SH-SY5Y (cell line): Measurements from ENCODE around the gene DYNC1I2.

Experiments
- GATA2 ChIP-seq: IDR thresholded peaks from 2 replicates; pipeline ENCODE4 v1.6.1; 2011; ENCODE audit warnings: mild to moderate bottlenecking, low read depth, low read length
- GATA3 ChIP-seq: IDR thresholded peaks from 2 replicates; pipeline ENCODE4 v1.6.1; 2011; ENCODE audit warnings: low read depth, mild to moderate bottlenecking, low read length, moderate library complexity

The DYNC1I2 gene

DNA sequence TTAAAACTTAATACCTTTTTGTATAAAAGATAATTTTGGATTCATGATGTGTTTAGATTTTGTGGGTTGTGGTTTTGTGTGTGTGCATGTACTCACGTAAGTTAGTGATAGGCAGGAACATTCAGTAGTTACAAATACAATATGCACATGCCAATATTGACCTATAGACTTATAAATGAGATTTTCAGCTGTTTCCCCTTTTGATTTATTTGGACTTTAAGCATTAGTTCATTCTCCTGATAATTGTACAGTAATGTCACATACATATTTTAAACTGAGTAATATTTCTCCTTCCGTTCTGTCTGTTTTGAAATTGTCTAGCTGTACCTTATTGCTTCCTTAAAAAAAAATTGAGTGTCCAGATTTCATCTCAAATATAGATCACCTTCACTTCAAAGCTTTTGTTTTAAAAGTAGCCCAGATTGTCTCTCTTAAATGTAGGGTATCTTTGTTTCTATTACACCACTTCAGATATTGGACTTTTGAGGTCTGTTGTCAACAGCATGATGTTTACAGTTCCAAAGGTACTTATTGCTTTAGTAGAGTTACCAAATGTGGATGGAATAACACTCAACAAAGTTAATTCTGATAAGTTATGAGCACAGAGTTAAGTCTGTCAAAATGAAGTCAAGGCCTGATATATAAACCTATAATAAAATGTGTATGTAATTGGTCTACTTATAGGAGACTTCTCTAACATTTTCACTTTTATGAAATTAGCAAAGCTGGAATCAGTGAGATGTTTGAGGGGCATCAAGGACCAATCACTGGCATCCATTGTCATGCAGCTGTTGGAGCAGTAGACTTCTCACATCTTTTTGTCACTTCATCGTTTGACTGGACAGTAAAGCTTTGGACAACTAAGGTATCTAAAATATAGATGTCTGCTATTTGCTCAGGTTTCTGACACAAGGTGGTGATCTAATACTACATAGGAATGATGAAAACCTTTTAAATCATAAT, 42.0 kb downstream of the DYNC1I2 start:
- TF ChIP-seq GATA2 = no peak
- TF ChIP-seq GATA3 = no peak

DNA sequence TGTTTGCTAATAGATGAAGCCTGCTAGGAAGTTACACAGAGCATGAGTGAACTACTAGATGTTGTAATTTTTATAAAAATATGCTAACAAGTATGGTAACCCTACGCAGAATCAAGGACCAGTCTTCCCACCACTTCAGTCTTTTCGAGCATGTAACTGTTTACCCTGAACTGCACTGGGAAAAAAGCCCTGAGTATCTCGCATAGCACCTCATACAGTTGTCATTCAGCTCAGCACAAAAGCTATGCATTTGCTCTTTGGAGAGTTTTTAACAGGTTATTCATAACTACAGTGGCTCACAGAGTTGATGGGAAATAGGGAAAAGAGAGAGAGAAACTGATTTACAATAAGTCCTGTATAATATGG, 42.7 kb downstream of the DYNC1I2 start:
- TF ChIP-seq GATA2 (no peak), GATA3 (no peak)

DNA sequence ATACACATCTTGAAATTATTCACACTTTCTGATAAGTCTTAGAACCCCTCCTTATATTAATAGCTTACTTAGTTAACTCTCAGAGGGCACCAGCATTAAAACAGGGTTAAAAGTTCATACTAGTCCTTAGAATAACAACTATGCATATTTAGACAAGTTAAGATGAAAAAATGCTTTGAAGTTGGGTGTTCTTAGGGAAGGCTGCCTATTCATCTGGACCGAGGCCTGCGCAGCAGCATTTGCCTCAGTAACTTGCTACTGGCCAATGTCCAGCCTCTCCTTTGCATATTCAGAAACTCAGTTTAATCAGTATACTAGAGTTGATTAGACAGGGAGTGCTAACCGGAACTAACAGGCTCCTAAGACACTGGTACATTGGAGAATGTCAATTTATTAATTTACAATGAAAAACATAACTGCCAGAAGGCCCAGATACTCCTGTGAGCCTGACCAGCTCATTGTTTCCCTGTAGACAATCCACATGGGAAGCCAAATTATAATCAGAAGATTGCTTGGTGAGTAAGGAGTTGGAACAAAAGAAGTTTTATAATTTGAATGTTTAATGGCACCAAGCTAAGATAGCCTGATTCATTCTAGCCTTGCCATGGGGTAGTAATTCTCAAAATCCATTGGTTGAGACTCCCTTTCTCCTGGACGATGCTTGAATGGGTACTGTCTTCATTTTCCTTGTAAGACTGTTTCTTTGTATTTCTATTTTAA, 48.9 kb downstream of the DYNC1I2 start:
- no peak for TF ChIP-seq GATA3
- no peak for TF ChIP-seq GATA2

DNA sequence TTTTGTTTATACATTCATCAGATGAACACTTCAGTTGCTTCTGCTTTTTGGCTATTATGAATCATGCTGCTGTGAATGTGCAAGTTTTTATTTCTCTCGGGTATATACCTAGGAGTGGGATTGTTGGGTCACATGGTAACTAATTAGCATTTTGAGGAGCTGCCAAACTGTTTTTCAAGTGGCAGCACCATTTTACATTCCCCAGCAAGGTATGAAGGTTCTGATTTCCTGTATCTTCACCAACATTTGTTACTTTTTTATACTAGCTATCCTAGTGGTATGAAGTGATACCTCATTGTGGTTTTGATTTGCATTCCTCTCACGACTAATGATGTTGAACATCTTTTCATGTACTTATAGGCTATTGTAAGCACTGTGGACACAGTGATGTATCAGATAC, 53.9 kb downstream of the DYNC1I2 start:
- no peak for TF ChIP-seq GATA3
- no peak for TF ChIP-seq GATA2

DNA sequence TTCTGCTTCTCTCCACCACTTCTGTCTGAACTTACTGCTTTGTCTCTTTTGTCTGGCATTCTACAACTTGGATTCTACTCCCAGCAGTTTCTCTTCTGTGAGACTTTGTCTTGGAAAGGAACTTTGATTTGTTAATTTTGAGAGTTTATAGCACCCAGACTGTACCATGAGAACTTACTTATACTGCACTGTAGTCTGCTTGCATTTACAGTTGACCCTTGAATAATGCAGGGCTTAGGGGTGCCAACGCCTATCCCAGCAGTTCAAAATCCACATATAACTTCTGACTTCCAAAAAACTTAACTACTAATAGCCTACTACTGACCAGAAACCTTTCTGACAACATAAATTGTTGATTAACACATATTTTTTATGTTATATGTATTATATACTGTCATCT, 55.5 kb downstream of the DYNC1I2 start:
- TF ChIP-seq GATA2 = no peak

DNA sequence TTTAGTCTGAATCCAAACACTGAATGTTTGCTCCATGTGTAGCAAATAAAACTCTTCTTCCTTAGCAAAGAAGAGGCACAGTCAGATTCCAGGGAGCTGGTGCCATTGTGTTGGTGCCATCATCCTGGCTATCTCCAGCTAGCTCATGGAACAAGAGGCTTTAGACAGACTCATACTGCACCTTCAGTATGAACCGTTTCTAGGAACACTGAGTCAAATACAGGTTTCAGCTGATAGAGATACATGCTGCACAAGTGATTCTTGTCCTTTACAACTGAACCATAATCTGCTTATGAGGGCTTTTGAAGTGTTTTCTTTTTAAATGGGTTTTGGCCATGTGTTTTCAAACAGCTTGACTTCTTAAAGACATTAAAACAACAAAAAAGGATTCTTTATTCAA, 57.9 kb downstream of the DYNC1I2 start:
- TF ChIP-seq GATA3 = no peak
- no peak for TF ChIP-seq GATA2

DNA sequence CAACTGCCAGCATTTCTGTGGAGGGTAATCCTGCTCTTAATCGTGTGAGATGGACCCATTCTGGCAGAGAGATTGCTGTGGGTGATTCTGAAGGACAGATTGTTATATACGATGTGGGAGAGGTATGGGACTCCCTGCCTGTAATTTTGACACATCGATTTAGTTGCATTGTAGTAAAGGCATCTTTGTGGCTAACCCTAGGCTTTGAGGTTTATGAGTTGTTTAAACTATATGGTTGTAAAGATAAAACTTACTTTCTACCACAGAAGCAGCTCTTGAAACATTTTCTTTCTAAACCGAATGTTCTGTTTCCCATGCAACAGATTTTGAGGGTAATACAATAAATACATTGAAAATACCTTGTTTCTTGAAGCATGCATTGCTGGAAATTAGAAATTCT, 58.5 kb downstream of the DYNC1I2 start:
- TF ChIP-seq GATA3 = no peak
- no peak for TF ChIP-seq GATA2

DNA sequence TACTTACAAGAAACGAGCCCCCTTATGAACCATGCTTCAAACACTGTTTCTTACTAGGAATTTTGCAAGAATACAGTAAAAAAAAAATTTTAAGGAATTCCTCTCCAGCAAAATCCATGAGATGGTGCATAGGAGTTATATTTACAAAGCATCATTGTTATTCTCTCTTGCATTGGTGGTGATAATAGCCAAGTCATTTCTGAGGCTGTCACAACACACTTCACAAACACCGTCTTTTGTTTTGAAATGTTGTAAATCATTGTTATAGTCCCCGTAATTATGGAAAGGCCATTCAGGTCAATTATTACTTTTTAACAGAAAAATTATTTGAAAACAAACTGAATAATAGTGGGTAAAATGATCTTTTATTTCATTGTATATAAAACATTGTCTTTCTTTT, 60.1 kb downstream of the DYNC1I2 start:
- TF ChIP-seq GATA2 (no peak), GATA3 (no peak)

DNA sequence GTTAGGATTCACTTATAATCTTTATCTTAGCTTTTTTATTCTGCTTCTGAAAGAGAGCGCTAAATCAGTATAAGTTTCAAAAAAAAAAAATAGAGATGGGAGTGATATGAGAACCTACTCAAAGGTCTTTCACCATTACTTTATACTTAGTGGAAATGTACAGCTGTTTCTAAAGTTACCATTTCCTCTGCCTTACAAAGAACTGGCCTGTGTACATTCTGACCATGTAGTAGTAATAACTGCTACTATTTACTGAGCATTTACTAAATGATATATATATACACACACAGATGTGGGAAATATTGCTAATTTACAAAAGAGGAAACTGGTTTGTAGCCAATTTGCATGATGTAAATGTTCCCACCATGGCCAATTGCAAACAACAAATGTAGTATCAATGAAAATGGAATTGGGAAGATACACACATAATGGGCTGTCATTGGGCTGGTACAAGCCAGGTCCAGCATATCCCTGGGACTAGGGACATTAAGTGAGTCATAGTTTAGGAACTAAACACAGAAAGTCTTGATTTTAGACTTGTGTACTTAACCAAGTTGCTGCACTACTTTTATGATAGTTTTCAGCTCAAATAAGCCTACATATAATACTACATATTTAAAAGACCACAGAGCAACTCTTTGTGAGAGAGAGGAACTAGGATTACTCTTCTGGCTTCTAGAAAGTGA, 67.1 kb downstream of the DYNC1I2 start:
- TF ChIP-seq GATA2 (no peak), GATA3 (no peak)

DNA sequence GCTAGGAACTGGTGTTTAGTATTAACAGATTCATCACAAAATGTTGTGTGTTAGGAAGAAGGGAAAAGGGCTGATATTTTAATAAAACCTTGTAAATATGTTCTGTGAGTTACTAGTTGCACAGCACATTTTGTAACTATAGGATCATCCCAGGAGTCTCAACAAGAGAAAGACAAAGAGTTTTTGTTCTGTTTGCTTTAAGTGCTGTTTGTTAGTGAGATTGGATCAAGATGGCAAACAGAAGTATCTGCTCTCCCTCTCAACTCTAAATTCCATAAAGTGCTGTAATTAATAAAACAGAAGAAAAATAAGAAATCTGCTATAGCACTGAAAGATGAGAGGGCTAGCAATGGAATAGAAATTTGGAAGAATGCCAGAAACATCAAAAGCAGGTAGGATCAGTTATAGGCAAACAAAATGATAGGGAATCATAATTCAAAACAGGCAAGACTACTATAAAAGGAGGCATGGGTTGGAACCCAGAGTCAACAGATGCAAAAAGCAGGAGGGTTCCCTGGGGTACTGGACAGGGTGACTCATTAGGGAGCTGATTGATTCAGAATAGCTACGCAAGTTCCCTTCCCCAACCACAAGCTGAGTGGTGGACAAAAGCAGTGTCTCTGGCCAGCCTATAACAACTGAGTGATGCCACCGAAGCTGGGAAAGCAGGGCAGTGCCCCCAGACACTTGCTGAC, 75.8 kb downstream of the DYNC1I2 start:
- TF ChIP-seq GATA2 (no peak), GATA3 (no peak)

DNA sequence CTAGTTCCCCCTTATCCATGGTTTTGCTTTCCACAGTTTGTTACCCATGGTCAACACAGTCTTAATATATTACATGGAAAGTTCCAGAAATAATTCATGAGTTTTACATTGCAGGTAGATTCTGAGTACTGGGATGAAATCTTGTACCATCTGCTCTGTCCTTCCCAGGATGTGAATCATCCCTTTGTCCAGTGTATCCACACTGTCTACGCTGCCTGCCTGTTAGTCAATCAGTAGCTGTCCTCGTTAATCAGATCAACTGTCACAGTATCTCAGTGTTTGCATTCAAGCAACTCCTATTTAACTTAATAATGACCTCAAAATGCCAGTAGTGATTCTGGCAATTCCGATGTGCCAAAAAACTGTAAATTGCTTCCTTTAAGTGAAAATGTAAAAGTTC, 76.3 kb downstream of the DYNC1I2 start:
- no peak for TF ChIP-seq GATA3
- TF ChIP-seq GATA2 = no peak

DNA sequence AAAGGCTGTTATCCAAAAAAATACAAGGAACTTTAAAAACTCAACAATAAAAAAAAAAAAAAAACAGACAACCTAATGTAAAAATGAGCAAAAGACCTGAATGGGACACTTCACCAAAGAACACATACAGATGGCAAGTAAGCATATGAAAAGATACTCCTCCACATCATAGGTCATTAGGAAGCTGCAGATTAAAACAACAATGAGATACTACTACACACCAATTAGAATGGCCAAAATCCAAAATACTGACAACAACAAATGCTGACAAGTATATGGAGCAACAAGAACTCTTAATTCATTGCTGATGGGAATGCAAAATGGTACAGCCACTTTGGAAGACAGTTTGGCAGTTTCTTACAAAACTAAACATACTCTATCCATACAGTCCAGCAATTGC, 84.2 kb downstream of the DYNC1I2 start:
- TF ChIP-seq GATA2 = no peak
- TF ChIP-seq GATA3 = no peak

DNA sequence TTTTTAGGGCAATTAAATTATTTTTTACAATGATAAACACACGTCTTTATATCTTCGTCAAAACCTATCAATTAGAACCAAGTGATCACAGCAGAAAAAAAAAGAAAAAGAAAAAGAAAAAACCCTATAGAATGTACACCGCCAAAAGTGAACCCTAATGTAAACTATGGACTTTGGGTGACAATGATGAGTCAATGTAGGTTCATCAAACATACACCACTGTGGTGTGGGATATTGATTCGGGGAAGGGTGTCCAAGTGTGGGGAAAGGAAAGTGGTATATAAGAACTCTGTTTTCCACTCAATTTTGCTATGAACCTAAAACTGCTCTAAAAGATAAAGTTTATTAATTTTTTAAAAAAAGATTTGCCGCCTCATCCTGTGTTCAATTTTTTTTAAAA, 85.1 kb downstream of the DYNC1I2 start:
- TF ChIP-seq GATA2 = no peak
- TF ChIP-seq GATA3 = no peak

DNA sequence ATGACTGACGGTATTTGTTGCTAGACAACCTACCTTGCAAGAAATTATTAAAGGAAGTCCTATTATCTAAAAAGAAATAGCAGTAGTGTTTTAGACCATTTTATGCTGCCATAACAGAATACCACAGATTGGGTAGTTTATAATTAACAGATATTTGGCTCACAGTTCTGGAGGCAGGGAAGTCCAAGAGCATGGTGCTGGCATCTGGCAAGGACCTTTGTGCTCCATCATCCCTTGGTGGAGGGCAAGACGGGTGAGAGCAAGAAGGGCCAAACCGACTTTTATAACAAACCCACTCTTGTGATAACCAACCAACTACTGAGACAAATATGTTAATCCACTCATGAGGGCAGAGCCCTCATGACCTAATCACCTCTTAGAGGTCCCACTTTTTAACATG, 91.2 kb downstream of the DYNC1I2 start:
- no peak for TF ChIP-seq GATA2
- no peak for TF ChIP-seq GATA3

DNA sequence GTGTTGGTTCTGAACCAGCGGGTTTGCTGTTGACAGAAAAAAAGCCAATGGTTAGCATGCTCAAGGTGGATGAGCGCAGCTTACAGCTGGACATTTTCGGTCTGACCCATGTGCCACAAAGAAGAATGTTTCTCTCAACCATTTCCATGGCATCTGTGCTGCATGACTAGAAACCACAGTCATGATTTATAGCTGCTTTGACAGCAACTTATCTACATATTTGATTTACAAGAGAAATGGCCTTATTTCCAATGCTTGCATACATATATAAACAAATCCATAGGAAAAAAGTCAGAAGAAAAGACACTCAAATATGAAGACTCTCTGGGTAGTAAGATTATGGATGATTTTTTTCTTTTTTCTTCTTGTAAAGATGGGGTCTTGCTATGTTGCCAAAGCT, 98.2 kb downstream of the DYNC1I2 start:
- no peak for TF ChIP-seq GATA3
- no peak for TF ChIP-seq GATA2
